Renal cortical epithelial cell (primary cell): ENCODE results near the gene RBMS3. TPM values are rescaled to one million over a fixed set of nuclear protein-coding genes. Genes with fewer than 3 reads are reported as not detected.
"Not testable (repeated sequence)": the region's sequence is repeated elsewhere in the genome, so short reads cannot be mapped to it uniquely, and the experiment has no call there.

Experiments
- DNase-seq: peaks from one replicate; pipeline ENCODE4 v3.0.0-alpha.2; 2011; ENCODE audit warnings: low read depth
- total RNA-seq: library from RNA; depleted of rRNA; stranded (reverse); fragments of >200 nt; gene quantifications from 2 replicates; pipeline ENCODE4 v1.2.3, GENCODE V29; 2014

RBMS3 gene
- total RNA-seq, 1 donor from 2014 or later: 26.7 TPM

GRCh38 chr3:29618395-29619282, 337.8 kb downstream of the RBMS3 start:
- DNase-seq: no peak

GRCh38 chr3:29619676-29620075, 338.8 kb downstream of the RBMS3 start:
- DNase-seq: no peak

GRCh38 chr3:29627136-29628117, 346.6 kb downstream of the RBMS3 start:
- DNase-seq: no peak

DNA sequence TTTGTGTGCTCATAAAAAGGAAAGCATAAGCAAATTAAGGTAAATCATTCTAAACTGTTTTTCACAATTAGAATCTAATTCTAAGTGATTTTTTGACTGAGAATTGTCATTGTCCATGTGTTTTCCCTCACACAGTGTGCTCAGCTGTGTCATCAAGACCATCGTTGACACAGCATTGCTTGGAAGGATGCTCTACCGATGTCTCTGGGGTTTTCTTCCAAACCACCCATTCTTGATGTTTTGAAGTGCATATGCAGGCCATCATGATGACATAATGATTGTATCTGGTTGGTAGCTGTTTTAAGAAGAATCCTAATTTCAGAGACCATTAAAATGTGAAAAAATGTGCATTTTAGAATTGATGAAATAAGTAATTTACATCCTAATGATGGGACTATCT, 347.9 kb downstream of the RBMS3 start:
- DNase-seq: no peak

- DNase-seq: no peak
These were observed 355.0 kb downstream of the RBMS3 start for GRCh38 chr3:29635888-29636287.

DNA sequence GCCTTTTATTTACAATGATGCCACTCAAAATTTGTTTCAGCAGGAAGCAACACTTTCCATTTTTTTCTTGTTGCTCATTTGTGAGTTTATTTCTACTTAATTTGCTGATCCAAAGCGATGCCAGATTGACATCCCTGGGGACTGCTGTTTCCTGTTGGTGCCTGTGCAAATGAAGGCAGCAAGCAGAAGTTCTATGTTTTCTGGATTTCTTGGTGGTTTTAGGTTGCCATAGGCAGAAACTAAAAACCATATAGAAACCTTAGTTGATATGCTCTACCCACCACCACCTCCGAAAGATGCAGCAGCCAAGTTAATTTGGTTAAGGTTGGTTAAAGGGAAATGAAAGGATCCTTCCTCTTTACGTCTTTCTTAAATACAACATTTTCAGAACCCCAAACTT, 356.2 kb downstream of the RBMS3 start:
- DNase-seq: no peak

GRCh38 chr3:29639578-29640290, 358.9 kb downstream of the RBMS3 start:
- DNase-seq: no peak

DNA sequence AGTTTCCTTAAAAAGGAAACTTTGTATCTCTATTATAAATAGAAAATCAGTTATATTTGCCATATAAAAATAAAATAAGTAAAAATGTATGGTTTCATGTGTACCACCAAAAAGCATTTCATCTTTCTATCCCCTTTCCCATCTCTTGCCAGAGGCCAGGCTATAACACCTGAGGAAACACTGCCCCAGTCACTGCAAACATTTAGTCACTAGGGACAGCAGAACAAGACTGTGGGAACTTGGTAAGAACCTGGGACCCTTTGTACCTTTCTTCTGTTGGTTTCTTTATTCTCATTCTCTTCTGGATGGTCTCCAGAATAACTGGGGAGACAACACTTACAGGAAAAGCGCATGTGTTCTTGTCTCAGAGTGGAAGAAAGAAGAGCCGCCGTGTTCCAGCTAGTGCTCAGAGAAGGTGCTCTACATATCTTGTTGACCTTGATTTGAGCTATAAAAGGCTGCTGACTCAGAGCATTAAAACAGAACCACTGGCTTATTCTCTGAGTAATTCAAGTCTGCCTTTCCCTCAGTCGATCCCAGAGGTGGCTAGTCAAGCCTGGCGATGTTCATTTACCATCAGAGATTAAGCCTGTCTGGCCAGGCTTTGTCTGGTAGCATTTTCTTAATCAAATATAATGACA, 361.6 kb downstream of the RBMS3 start:
- DNase-seq: peak; percentile 94

GRCh38 chr3:29643034-29643425, 362.2 kb downstream of the RBMS3 start:
- no peak for DNase-seq

GRCh38 chr3:29644261-29644660, 363.4 kb downstream of the RBMS3 start:
- DNase-seq: no peak

DNA sequence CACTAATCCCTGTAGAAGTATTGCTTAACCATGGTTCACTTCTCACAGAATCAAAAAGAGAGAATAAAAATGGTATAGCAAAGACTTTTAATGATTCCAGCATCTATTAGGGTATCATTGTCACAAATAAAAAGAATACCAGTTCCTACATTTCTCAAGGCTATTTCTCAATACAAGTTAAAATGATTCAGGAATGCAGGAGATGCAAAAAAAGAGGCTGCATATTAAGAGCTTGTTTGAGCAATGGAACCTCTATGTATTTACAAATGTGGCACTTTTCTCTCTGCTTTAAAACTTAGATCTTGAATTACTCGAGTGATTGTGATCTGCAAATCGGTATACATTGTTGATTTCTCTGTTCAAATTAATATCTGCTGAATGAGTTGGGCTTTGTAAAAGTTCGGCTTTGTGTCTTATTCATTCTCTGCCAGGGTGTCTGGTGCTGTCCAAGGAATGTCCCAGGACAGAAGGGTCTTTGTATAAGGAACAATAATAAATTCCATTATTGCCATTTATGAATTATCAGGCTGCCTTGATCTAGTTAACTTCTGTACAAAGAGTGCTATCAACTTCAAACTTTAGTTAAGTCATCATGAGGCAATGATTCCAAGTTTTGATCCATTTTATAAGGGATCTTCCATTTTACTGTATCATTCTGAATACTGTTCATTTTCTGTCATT, 364.2 kb downstream of the RBMS3 start:
- no peak for DNase-seq

DNA sequence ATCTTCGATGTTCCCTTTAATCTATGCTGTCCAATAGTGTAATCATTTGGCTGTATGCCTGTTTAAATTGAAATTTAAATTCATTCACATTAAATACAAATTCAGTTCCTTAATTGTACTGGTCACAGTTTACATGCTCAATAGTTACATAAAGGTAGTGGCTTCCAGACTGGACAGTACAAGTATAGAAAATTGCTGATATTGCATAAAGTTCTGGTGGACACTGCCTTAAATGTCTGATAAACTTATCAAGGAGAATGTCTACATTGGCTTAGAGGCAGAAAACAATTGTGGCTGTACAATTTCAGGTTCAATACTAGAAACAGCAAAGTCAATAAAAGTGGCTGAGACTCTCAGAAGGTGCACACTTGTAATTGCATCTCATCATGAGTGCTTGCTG, 365.2 kb downstream of the RBMS3 start:
- no peak for DNase-seq

DNA sequence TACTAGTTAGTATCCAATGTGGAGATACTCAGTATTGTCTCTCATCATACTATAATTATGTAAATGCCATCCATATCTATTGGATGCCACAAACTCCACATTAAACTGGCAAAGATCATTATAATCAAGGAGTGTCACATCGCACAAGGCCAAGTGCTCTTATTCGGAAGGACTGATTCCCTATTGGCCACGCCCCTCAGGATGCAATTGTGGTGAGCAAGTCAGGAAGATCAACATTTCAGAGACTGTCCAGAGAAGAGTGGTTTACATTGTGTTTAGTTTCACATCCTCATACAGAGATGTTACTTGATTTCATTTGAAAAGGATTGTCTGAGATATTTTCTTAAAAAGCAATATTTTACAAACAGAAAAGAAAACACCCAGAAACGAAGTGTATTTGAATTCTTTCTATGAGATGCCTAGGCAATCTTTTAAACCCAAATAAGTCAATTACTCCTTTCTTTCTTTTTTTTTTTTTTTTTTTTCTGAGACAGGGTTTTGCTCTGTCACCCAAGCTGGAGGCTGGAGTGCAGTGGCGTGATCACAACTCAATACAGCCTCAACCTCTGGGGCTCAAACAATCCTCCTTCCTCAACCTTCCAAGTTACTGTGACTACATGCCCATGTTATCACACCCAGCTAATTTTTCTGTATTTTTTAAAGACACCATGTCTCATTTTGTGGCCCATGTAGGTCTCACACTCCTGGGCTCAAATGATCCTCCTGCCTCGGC, 369.1 kb downstream of the RBMS3 start:
- no peak for DNase-seq

GRCh38 chr3:29653680-29654079, 372.8 kb downstream of the RBMS3 start:
- no peak for DNase-seq

DNA sequence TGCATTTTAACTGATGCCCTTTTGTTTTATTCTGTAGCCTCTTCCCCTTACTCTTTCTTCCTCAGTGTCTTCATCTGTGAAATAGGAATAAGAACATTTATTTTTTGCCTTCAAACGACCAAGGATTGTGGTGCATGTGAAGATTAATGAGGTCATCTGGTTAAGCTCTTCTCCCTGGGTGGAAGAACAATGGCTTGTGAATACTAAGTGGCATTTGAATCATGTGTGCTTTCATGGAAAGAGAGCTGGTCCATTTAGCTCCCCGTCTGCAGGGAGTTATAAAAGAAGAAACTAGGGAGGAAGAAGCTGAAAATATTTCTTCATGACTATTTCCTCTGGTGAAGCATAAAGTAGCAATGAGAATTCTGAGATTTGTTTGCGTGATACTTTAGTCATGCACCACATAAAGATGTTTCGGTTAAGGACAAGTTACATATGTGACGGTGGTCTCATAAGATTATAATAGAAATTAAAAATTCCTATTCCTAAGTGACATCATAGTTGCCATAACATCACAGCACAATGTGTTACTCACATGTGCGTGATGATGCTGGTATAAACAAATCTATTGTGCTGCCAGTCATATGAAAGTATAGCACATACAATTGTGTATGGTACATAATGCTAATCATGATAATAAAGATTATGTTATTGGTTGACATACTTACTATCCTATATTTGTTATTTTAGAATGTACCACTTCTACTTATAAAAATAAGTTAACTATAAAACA, 374.3 kb downstream of the RBMS3 start:
- peak; percentile 42 for DNase-seq

DNA sequence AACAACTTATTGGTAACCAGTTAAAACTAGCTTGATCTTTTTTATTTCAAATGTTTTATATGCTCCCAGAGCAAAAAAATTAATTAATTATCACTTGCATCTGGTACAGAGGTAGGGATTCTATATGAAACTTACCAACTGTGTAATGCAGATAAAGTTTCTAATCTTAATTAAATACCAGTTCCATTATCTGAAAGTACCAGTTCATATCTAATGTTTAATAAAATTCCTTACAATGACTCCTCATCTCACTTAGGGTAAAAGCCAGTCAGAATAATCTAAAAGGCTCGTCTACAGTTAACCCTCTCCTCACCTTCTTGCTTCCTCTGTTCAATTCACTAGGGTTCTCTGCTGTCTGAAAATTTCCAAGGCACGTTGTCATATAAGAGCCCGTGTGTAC, 384.8 kb downstream of the RBMS3 start:
- no peak for DNase-seq

DNA sequence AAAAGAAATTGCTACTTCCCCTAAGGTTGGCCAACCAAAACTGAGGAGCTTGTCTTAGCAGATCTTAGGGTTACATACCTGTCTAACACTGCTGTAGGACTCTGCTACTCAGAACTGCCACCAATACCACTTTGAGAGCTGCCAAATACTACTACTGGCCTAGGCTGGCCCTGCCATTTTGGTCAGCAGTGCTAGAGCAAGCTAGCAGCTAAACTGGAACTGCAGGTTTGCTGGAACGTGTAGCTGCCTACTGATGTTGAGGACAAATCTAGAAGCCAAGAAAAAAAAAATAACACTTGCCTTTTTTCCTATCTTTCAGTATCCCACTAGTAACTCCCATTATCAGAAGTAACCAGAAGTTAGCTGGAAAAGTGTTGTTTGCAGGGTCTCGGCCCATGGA, 387.4 kb downstream of the RBMS3 start:
- no peak for DNase-seq

GRCh38 chr3:29668728-29669127, 387.9 kb downstream of the RBMS3 start:
- DNase-seq: no peak

DNA sequence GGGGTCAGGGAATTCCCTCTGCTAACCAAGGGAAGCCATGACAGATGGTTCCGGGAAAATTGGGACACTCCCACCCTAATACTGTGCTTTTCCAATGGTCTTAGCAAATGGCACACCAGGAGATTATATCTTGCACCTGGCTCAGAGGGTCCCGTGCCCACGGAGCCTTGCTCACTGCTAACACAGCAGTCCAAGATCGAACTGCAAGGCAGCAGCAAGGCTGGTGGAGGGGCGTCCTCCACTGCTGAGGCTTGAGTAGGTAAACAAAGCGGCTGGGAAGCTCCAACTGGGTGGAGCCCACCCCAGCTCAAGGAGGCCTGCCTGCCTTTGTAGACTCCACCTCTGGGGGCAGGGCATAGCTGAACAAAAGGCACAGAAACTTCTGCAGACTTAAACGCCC, 389.6 kb downstream of the RBMS3 start:
- not testable (repeated sequence) for DNase-seq
